Right renal cortex interstitium (tissue), 3 donors: Measurements from ENCODE around the gene TUBA4A. TPM values are rescaled to one million over a fixed set of nuclear protein-coding genes. Genes with fewer than 3 reads are reported as not detected.

Source experiments
- DNase-seq, 3 donors: peaks; one replicate each; pipeline ENCODE4 v3.0.0-alpha.2; 2013; ENCODE audit warnings: low read depth in 3 of 3, low spot score in 2 of 3
- polyA plus RNA-seq, 3 donors: library from polyadenylated mRNA; unstranded; fragments of 120-200 nt; gene quantifications; one replicate each; pipeline ENCODE4 v1.2.1, GENCODE V29; 2013; ENCODE audit not compliant: insufficient read length in 3 of 3

The TUBA4A gene
- 10 to 100 TPM; 32.6 to 45.4 (median 35.7) TPM for polyA plus RNA-seq

- DNase-seq, result no peak
Observed at GRCh38 chr2:219253753-219254589, at the start of gene TUBA4A. TUBA4A (minus strand) TSS chr2:219253918; CDS start chr2:219253858, 60 bp downstream.

GRCh38 chr2:219302412-219302968 is 48.8 kb upstream of the TUBA4A start:
- DNase-seq, result no peak

DNA sequence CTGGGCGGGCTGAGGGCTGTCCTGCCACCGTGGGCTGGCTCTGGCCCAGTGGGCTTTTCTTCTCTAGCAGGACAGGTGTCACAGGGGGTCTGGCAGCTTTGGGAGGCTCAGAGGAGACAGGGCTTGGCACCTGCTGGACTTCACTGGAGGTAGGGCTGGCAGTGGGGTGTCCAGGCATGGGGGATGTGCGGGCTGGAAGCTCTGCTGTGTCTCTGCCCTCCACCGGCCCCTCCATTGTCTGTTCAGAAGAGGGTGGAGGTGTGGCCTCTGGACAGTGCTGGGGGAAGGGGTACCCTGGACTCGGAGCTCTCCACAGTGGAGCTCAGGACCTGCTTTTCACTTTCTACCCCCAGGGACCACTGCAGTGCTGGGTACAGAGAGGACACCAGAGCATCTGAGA is 46.3 kb upstream of the TUBA4A start:
- DNase-seq, result no peak

DNA sequence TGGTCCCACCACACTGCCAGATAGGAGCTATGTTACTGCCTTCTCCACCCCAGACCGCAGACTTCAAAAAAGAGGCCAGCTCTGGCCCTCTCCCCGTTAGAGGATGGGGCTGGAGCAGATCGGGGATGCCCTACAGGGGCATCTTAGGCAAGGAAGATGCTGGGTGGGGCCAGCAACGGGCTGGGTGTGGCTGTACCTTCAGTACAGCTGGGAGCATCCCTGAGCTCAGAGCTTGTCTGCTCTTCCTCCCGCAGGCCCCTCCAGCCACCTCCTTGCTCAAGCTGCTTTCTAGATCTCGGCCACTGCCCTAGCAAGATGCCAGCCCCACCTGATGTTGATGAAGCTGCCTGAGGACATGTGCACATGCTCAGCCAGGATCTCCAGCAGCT is 45.6 kb upstream of the TUBA4A start:
- DNase-seq, result no peak

GRCh38 chr2:219298759-219299371 is 45.1 kb upstream of the TUBA4A start:
- peak; percentile 48 to 67 (median 64) for DNase-seq

GRCh38 chr2:219297766-219298456 is 44.2 kb upstream of the TUBA4A start:
- DNase-seq, result no peak

DNA sequence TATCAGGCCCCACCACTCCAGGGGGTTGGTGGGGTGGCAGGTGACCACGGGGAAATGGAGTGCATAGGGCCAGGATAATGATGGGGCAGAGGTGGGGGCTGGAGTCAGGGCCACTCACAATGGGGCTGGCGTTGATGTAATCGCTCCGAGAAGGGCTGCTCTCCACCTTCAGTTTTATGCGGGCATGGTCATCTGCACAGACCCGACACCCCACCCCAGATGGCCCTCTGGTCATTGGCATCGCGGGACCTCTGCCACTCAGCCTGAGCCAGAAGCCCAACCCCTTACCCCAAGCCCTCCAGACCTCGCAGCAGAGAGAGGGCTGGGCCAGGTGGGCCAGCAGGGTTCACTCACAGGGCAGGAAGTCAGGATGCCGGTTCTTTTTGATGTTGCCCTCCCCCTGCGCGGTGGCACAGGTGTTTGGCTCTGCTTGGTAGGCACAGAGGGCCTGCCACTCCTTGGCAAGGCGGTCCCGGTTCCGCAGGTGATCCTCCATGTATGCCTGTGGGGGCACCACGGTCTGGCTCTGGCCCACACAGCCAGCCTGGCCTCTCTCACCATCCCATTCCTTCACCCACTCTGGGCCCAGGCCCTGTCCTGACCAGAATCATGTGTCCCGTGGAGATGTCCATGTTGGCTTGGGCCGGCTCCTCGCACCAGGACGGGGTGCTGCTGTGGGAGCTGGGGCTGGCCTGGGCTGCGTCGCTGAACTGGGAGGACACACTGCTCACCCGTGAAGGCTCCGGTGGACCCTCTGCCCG is 43.1 kb upstream of the TUBA4A start:
- no peak for DNase-seq

DNA sequence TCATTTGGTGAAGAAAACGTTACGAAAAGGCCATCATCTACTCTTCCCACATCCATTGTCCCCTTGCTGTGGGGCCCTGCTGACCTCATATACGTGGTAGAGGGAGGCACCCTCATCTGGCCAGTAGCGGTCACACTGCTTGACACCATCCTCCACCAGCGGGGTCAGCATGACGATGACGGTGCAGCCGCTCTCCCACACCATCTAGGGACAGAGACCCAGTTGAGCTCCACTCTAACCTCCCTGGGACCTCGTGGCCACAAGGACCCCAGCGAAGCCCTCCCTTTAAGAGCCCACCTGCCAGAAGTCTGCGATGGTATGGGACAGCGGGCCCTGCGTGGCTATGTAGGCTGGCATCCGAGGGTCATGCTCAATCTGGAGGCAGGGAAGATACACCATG is 42.4 kb upstream of the TUBA4A start:
- DNase-seq, result no peak

- DNase-seq, result peak; percentile 57 to 81 (median 68)
Observed at GRCh38 chr2:219294356-219295351, 40.9 kb upstream of the TUBA4A start.

- no peak for DNase-seq
Observed at GRCh38 chr2:219293736-219294231, 40.1 kb upstream of the TUBA4A start.

DNA sequence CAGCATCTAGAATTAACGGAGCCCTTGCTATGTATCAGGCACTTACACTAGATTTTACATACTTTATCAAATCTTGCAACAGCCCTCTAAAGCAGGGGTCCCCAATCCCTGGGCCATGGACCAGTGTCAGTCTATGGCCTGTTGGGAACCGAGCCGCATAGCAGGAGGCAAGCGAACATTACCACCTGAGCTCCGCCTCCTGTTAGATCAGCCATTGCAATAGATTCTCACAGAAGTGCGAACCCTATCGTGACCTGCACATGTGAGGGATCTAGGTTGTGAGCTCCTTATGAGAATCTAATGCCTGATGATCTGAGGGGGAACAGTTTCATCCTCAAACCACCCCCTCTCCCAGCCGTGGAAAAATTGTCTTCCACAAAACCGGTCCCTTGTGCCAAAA is 38.9 kb upstream of the TUBA4A start:
- DNase-seq, result no peak

GRCh38 chr2:219291910-219292490 is 38.3 kb upstream of the TUBA4A start:
- DNase-seq, result no peak

GRCh38 chr2:219291394-219291793 is 37.7 kb upstream of the TUBA4A start:
- DNase-seq, result no peak

DNA sequence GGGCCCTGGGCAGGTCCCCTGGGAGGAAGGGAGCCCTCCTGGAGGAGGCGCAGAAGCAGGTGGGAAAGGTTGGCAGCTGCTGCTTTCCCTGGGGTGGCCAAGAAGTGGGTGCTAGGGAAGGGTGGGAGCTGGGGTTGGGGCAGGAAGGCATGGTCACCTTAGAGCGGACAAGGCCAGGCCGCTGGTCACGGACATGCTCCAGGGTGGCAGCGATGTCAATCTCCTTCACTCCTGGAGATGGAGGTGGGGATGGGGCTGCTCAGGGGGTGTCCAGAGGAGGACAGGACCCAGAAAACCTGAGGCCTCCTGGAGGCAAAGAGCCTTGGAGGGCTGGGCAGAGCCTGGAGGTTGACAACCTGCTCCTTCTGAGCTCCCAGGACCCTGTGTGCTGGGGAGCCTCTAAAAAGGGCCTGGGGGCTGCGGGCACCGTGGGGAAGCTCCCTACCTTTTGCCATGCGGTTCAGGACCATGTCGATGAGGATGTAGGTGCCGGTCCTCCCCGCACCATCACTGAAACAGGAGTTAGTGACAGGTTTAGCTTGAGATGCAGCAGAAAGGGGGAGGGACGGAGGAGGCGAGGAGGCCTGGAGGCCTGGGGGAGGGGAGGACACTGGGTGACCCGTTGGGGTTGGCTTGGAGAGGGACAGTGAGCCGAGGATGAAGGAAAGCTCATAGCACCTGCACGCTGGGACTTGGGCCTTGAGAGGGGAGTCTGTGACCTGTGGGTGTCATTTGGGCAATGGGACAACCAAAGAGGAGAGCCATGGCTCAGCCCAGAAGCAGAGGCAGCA is 36.9 kb upstream of the TUBA4A start:
- no peak for DNase-seq

GRCh38 chr2:219289537-219290361 is 36.0 kb upstream of the TUBA4A start:
- no peak for DNase-seq

DNA sequence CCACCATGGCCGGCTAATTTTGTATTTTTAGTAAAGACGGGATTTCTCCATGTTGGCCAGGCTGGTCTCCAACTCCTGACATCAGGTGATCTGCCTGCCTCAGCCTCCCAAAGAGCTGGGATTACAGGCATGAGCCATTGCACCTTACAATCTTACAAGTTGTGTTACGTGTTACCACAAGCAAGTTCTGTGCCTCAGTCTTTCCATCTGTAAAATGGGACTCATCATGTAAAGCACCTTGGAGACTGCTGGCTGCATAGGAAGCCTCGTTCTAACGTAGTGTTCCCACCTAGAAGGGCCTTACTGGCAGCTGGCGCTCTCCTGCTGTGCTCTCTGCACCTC is 35.4 kb upstream of the TUBA4A start:
- no peak for DNase-seq

DNA sequence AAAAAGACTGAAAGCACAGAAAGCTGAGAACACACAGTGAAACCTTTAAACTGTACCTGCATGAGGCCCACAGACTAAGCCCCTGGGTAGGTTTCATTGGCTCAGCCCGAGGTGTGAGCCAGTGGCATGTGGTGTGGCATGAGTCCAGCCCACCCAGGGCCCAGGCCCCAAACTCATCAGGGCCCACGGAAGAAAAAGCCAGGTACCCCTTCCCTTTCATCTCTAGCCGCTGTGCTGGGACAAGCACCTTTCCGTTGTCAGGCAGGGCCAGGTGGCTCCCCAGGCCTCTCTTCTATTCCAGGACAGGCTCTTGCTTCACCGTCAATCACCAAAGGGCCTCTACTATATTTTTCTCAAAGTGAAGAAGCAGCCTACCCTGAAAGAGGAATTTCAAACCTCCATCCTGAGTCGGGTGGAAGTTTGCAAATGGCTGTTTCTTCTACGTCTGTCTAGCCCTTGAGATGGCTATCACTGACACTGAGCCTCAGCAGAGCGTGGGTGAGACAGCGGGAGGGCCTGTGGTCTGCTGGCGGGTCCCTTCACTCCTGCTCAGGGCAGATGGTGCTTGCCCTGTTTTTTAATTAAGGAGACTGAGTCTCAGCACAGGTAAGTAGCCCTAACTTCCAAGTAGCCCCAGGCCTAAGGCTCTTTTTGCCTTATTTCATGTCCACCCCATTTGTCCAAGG is 34.0 kb upstream of the TUBA4A start:
- no peak for DNase-seq
